GM12875 (cell line): ENCODE data around the gene SCG5.
"Not testable (repeated sequence)": the region's sequence is repeated elsewhere in the genome, so short reads cannot be mapped to it uniquely, and the experiment has no call there.

ENCODE experiments used
- H3K4me3 ChIP-seq: one replicate; pipeline ENCODE4 v1.5.1; 2011; ENCODE audit warnings: low read depth, low read length, control low read depth
- TF ChIP-seq, protein P1 (sequence below): IDR thresholded peaks from 2 replicates; pipeline ENCODE4 v1.5.1; 2011; ENCODE audit warnings: low read depth, mild to moderate bottlenecking, control low read depth, inconsistent platforms, low read length, moderate library complexity, borderline replicate concordance; ENCODE audit not compliant: insufficient read depth

The SCG5 gene, protein sequence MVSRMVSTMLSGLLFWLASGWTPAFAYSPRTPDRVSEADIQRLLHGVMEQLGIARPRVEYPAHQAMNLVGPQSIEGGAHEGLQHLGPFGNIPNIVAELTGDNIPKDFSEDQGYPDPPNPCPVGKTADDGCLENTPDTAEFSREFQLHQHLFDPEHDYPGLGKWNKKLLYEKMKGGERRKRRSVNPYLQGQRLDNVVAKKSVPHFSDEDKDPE

DNA sequence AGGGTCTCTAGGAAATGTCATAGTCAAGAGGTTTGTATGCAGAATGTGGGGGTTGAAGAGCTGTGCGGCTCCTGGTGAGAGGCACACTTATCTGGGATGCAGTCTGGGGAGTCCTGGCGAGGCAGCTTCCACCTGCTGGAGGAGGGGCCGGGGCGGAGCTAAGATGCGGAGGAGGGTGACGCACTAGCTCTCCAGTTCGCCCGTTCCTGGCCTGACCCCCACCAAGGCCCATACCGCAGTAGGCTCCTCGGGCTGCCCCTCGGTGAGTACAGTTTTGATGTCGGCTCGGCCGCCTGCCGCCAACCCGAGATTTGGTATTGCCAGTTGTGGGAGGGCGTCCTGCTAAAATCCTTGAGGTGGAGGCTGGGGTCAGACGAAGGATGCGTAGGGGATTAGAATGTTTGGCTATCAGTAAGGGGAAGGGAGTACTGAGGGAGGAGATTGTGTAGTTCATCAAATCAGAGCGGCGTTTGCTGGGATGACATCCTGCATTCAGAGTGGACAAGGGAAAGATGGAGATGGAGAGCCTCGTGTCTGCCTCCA lies at the start of gene SCG5:
TSS of gene SCG5 (plus strand) at position 194 of the 543 bp plus-strand sequence. CDS start 1,883 bp downstream, outside the sequence.
- TF ChIP-seq, protein P1, sequence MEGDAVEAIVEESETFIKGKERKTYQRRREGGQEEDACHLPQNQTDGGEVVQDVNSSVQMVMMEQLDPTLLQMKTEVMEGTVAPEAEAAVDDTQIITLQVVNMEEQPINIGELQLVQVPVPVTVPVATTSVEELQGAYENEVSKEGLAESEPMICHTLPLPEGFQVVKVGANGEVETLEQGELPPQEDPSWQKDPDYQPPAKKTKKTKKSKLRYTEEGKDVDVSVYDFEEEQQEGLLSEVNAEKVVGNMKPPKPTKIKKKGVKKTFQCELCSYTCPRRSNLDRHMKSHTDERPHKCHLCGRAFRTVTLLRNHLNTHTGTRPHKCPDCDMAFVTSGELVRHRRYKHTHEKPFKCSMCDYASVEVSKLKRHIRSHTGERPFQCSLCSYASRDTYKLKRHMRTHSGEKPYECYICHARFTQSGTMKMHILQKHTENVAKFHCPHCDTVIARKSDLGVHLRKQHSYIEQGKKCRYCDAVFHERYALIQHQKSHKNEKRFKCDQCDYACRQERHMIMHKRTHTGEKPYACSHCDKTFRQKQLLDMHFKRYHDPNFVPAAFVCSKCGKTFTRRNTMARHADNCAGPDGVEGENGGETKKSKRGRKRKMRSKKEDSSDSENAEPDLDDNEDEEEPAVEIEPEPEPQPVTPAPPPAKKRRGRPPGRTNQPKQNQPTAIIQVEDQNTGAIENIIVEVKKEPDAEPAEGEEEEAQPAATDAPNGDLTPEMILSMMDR: no peak
- H3K4me3 ChIP-seq: no peak within 1 kb of the TSS

DNA sequence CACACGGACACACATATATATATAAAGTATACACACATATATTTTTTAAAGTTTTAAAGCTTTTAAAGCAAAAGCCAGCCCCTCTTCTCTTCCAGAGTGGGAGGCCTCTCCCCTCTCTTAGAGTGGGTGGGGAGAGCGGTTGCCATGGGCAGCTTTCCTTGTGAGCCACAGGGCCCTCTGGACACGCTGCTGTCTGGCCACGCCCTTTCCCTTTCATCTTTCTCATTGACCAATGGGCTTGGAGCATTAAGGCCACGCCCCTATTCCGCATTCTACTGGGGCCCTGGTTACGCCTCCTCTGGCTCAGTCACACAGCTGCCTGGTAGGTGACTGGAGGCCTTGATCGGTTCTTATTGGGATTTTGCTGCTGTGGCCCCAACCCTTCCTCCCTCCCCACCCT lies 48.4 kb upstream of the SCG5 start, which contains the start of gene GOLGA8N:
TSS of gene GOLGA8N (plus strand) at position 306 of the 400 bp plus-strand sequence.
- not testable (repeated sequence) for H3K4me3 ChIP-seq

DNA sequence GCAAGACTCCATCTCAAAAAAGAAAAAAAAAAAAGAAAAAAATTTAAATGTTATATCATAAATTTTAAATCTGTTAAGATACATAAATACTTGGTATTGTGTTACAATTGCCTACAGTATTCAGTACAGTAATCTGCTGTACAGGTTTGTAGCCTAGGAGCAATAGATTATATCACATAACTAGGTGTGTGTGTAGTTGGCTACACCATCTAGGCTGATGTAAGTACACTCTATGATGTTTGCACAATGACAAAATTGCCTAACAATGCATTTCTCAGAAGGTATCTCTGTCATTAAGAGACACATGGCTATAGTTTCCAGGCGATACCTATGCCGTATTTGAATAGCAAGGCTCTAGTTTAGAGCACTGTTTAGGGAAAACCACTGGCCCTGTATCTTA lies 32.0 kb upstream of the SCG5 start:
- not testable (repeated sequence) for H3K4me3 ChIP-seq

DNA sequence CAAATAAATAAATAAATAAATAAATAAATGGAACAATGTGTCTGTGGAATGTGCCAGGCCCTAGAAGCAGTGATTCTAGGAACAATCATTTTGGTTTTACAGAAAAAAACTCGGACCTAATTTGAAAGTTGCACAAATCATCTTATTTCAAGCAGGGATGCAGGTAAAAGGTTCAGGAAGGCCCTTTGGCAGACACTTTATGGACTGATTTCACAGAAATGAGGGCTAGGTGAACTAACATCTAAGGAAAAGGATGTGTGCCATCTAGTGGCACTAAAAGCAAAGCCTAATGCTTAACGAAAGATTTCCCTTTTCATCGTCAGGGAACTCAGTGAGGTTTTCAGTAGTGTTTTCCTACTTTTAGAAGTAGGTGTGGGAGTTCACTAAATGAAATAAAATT lies 30.8 kb upstream of the SCG5 start:
- not testable (repeated sequence) for H3K4me3 ChIP-seq

DNA sequence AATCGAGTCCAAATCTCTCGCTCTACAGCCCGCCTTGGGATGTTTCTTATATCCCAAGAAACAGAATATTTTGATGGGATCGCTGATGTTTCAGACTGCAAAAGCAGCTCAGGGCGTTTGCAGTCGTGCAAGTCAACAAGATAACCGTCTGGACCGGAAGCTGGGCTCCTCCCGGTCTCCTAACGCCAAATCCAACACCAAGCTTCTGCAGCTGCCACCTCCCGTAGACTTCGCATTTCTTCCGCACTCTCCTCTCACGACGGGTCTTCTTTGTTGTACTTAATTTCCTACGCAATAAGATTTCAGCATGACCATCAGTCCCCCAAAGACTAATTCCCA lies 26.8 kb upstream of the SCG5 start:
- H3K4me3 ChIP-seq: peak overlapping the region; percentile 47

DNA sequence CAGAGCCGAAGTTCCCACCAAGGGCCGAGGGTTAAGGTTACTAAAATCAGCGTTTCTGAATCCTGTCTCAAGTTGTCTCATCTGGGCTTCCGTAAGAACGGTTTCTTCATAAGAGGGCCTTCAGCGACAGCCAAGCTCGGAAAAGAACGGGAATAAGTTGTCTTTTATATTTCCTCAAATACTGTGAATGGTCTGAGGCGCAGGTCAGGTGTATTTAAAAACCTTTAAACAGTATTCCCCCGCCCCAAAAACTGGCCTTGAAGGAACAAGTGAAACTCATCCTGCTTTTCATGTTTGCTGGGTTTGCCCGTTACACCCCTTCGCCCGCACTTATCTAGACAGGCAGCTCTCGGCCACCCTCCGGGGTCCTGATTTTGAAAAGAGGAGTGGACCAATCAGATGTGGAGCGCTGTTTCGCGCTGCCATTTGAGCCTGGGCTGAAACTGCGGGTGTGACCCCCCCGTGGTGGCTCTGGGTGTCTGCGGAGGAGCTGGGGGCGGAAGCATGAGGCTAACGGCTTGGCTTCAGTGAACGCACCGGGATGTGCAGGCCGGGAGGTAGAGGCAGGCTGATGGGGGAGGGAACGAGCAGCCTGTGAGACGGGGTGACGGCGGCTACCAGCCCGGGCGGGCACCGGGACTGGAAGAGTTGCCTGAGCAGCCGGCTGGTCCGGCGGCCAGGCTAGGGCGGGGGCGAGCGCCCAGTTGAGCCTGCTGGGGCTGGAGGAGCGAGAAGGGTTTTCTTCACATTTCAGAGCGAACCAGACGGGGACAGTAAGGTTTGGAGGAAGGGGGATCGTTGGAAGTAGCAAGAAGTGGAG lies 26.2 kb upstream of the SCG5 start, which contains the start of gene ARHGAP11A:
TSS of gene ARHGAP11A (plus strand) at position 454 of the 820 bp plus-strand sequence. CDS start 708 bp downstream, outside the sequence.
- TF ChIP-seq, protein P1: 0 out of 2 replicates have a peak, but pooled peaks have one; percentile 18
- peak within 1 kb of the TSS; percentile 50 for H3K4me3 ChIP-seq

DNA sequence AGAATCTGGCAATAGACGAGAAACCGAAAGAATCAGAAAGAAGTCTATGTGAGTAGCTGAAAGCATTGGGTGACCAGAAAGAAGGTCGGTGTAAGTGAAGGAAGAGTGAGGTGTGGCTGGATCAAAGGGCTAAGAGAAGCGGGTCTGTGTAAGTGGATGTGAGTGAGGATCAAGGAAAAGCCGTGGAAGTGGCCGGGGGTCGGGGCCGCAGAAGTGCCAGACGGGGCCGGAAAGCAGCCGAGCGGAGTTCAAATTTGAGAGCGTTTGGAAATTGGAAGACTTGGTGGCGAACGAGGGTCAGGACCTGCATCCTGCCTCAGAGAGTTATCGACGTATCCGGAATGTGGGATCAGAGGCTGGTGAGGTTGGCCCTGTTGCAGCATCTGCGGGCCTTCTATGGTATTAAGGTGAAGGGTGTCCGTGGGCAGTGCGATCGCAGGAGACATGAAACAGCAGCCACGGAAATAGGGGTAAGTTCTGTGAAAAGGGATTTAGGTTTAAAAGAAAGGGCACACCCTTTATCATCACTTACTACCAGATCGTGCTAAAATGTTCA lies 25.6 kb upstream of the SCG5 start:
- peak overlapping the region; percentile 50 for H3K4me3 ChIP-seq

DNA sequence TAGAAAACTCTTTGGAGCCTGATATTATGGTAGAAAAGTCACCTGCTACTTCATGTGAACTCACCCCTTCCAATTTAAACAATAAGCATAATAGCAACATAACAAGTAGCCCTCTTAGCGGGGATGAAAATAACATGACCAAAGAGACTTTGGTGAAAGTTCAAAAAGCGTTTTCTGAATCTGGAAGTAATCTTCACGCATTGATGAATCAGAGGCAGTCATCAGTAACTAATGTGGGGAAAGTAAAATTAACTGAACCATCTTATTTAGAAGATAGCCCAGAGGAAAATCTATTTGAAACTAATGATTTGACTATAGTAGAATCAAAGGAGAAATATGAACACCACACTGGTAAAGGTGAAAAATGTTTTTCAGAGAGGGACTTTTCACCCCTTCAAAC lies 5.1 kb upstream of the SCG5 start:
- TF ChIP-seq, protein P1: no peak
- no peak overlapping the region for H3K4me3 ChIP-seq

DNA sequence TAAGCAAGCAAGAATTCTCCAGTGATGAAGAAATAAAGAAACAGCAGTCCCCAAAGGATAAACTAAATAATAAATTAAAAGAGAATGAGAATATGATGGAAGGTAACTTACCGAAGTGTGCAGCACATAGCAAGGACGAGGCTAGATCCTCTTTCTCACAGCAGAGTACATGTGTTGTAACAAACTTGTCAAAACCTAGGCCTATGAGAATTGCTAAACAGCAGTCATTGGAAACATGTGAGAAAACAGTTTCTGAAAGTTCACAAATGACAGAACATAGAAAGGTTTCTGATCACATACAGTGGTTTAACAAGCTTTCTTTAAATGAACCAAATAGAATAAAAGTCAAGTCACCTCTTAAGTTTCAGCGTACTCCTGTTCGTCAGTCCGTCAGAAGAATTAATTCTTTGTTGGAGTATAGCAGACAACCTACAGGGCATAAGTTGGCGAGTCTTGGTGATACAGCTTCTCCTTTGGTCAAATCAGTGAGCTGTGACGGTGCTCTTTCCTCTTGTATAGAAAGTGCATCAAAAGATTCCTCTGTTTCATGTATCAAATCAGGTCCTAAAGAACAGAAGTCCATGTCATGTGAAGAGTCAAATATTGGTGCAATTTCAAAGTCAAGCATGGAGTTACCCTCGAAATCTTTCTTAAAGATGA lies 4.5 kb upstream of the SCG5 start:
- H3K4me3 ChIP-seq: no peak overlapping the region
- TF ChIP-seq, protein P1: no peak
